GM12801 (cell line): ENCODE measurements around the gene BMPER.

Experiments used
- CTCF ChIP-seq: IDR thresholded peaks from one replicate; pipeline ENCODE4 v1.5.1; 2011; ENCODE audit warnings: control low read depth; ENCODE audit not compliant: insufficient read length; ENCODE audit errors: extremely low read depth

Gene BMPER

DNA sequence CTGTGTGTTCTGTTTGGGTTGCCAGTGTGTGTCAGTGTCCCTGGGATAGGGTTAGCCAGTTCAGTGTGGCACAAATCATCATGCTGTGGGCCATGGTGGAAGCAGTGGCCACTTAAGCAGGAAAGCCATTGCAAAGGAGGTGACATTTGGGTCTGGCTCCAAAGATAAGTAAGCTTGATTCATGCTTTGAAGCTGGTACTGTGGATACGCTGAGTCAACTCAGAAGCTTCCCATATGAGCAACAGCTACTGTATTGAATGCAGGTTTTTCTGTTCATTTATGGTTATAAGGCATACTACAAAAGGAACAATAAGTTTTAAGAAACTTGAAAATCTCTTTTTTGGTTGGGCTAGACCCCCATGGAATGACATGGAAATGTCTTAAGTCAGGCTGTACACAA, 143.1 kb downstream of the BMPER start:
- no peak for TF ChIP-seq CTCF

- TF ChIP-seq CTCF: no peak
Measured at GRCh38 chr7:34054075-34054474, 148.7 kb downstream of the BMPER start.

- TF ChIP-seq CTCF: no peak
Measured at GRCh38 chr7:34057136-34057535, 151.8 kb downstream of the BMPER start.

DNA sequence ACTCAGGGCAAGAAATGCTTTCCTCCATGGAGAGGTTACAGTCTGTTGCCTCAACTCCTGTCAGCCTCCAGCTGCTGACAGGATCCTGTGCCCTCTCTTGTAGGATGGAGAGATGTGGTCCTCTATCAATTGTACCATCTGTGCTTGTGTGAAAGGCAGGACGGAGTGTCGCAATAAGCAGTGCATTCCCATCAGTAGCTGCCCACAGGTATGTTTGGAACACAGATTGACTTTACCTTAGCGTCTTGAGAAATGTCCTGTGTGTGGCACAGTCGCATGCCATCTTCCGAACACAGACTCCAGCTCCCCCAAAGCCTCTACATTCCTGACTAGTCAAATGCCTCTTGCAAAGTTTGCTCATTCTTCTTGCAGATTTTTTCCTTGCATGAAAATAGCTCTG, 152.6 kb downstream of the BMPER start:
- no peak for TF ChIP-seq CTCF

GRCh38 chr7:34058801-34059135, 153.4 kb downstream of the BMPER start:
- no peak for TF ChIP-seq CTCF

DNA sequence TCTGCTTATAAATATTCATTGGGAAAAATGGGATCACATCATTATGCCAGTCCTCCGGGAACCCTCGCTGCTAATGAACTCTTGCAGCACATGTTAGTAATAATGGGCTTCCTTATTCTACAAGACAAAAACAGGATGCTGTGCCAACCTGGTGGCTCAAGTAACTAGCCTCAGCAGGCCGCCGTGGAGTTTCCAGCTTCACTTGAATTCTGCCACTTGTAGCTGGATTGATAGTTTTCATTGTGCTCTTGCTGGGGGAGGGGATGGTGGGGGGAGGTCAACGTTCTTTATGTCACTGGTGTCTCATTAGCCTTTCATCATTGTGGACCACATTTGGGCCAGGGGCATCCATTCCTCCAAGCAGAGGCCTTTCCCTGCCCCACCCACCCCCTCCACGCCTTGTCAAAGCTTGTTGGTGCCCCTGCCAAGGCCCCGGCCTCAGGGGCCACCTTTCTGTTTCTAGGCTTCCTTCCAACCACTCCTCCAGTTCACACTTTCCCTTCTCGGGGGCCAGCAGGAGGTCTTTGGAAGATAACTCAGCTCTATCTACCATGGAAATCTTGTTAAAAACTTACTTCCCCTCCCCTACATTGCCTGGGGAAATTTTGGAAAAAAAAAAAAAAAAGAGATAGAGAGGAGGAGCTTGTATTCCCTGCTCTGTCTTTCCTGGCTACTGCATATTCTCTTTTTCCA, 153.9 kb downstream of the BMPER start:
- TF ChIP-seq CTCF: no peak

GRCh38 chr7:34060196-34060947, 155.0 kb downstream of the BMPER start:
- no peak for TF ChIP-seq CTCF
